H1 (cell line): ENCODE data around the gene SERPINA1. TPM values are rescaled to one million over a fixed set of nuclear protein-coding genes. Genes with fewer than 3 reads are reported as not detected.

ENCODE experiments used
- CTCF ChIA-PET: fragments of 300-600 bp; sonication (Branson Sonifier 250); formaldehyde crosslinking; loops from one replicate; lab custom pipeline; 2021; ENCODE audit not compliant: partially characterized antibody; lab: Charles Lee
- POLR2A ChIA-PET: fragments of 300-600 bp; sonication (Branson Sonifier 250); formaldehyde crosslinking; loops from one replicate; lab custom pipeline; 2021; ENCODE audit warnings: inconsistent platforms; ENCODE audit not compliant: partially characterized antibody; lab: Charles Lee
- DNase-seq, 2 experiments: peaks; one replicate each; pipeline versions ENCODE4 v3.0.0 to v3.0.0-alpha.2; 2010 to 2022; ENCODE audit warnings: low spot score in 2 of 2, low read depth in 1 of 2, mixed read lengths in 1 of 2
- FAIRE-seq: peaks from 2 replicates; lab custom pipeline; 2011; peaks lifted over from hg19 to GRCh38; lab: Jason Lieb, UNC
- H2AFZ ChIP-seq: 2 replicates; pipeline ENCODE4 v1.8.1; 2012; ENCODE audit warnings: low read length, inconsistent platforms
- H2AK5ac ChIP-seq: 2 replicates; pipeline ENCODE4 v1.6.1; 2013; ENCODE audit warnings: low read depth, low read length
- H2BK120ac ChIP-seq: replicated peaks from 2 replicates; pipeline ENCODE3; 2013; ENCODE audit warnings: low read depth, low read length, inconsistent platforms
- H2BK12ac ChIP-seq: 2 replicates; pipeline ENCODE4 v1.6.1; 2013; ENCODE audit warnings: low read depth, low read length
- H2BK15ac ChIP-seq: 2 replicates; pipeline ENCODE4 v1.6.1; 2013; ENCODE audit warnings: low read length
- H2BK20ac ChIP-seq: 2 replicates; pipeline ENCODE4 v1.6.1; 2013; ENCODE audit warnings: low read length
- H2BK5ac ChIP-seq: 2 replicates; pipeline ENCODE4 v1.6.1; 2013; ENCODE audit warnings: low read depth, low read length
- H3K14ac ChIP-seq: 2 replicates; pipeline ENCODE4 v1.6.1; 2013; ENCODE audit warnings: inconsistent platforms; ENCODE audit not compliant: insufficient read length
- H3K18ac ChIP-seq: 2 replicates; pipeline ENCODE4 v1.6.1; 2013; ENCODE audit warnings: low read length; ENCODE audit errors: extremely low read depth
- H3K23ac ChIP-seq: 2 replicates; pipeline ENCODE4 v1.6.1; 2013; ENCODE audit warnings: inconsistent platforms; ENCODE audit not compliant: insufficient read length
- H3K23me2 ChIP-seq: 2 replicates; pipeline ENCODE4 v1.6.1; 2013; ENCODE audit warnings: low read depth, low read length
- H3K27ac ChIP-seq: 2 replicates; pipeline ENCODE4 v1.6.1; 2011; ENCODE audit warnings: low read depth, low read length, inconsistent platforms
- H3K27me3 ChIP-seq, 4 experiments: replicated peaks in 1 of 4; 1 replicate in 1 of 4; 2 replicates in 3 of 4; pipeline versions ENCODE4 v1.6.1 to v1.8.1; 2011 to 2013; ENCODE audit warnings: low read length in 3 of 4, mild to moderate bottlenecking in 3 of 4, inconsistent platforms in 2 of 4, mixed read lengths in 2 of 4, moderate library complexity in 1 of 4; ENCODE audit not compliant: control insufficient read depth in 3 of 4, insufficient read depth in 3 of 4; ENCODE audit errors: extremely low read depth in 1 of 4
- H3K36me3 ChIP-seq, 4 experiments: 2 replicates each; pipeline versions ENCODE4 v1.6.1 to v1.8.1; 2011 to 2013; ENCODE audit warnings: mild to moderate bottlenecking in 4 of 4, low read length in 3 of 4, moderate library complexity in 2 of 4, control low read depth in 1 of 4, inconsistent platforms in 1 of 4; ENCODE audit not compliant: insufficient read depth in 4 of 4, control insufficient read depth in 2 of 4
- H3K4ac ChIP-seq: replicated peaks from 2 replicates; pipeline ENCODE3; 2013; ENCODE audit warnings: low read length, low read depth, mixed read lengths, inconsistent platforms; ENCODE audit not compliant: insufficient read length
- H3K4me1 ChIP-seq, 4 experiments: replicated peaks in 1 of 4; 1 replicate in 1 of 4; 2 replicates in 3 of 4; pipeline versions ENCODE4 v1.6.1 to v1.8.1; 2011 to 2013; ENCODE audit warnings: low read length in 3 of 4, inconsistent platforms in 2 of 4, mixed read lengths in 1 of 4; ENCODE audit not compliant: insufficient read depth in 4 of 4, control insufficient read depth in 3 of 4
- H3K4me2 ChIP-seq, 2 experiments: 2 replicates each; pipeline versions ENCODE4 v1.6.1 to v1.8.1; 2011 to 2013; ENCODE audit warnings: low read depth in 2 of 2, low read length in 2 of 2, control low read depth in 1 of 2, inconsistent platforms in 1 of 2, mild to moderate bottlenecking in 1 of 2; ENCODE audit not compliant: insufficient read depth in 1 of 2
- H3K4me3 ChIP-seq, 4 experiments: fragments of 200-600, 300-600 bp in 1 of 4; sonication (generic), shearing (Covaris generic), sonication (Bioruptor Twin) in 1 of 4; 2 replicates each; pipeline versions ENCODE4 v1.5.1 to v1.8.1; 2011 to 2016; ENCODE audit warnings: low read length in 4 of 4, low read depth in 3 of 4, control low read depth in 2 of 4, inconsistent platforms in 2 of 4, mild to moderate bottlenecking in 2 of 4, mixed read lengths in 1 of 4, moderate library complexity in 1 of 4; ENCODE audit not compliant: insufficient read depth in 2 of 4; ENCODE audit errors: extremely low read depth in 1 of 4
- H3K56ac ChIP-seq: replicated peaks from 2 replicates; pipeline ENCODE3; 2013; ENCODE audit warnings: low read depth, mild to moderate bottlenecking, mixed read lengths, low read length, inconsistent platforms; ENCODE audit not compliant: insufficient read length
- H3K79me1 ChIP-seq: 2 replicates; pipeline ENCODE4 v1.6.1; 2013; ENCODE audit warnings: low read depth, low read length, control low read depth
- H3K79me2 ChIP-seq, 2 experiments: 2 replicates each; pipeline versions ENCODE4 v1.6.1 to v1.8.1; 2012 to 2013; ENCODE audit warnings: low read length in 2 of 2, mild to moderate bottlenecking in 2 of 2, inconsistent platforms in 1 of 2; ENCODE audit not compliant: insufficient read depth in 2 of 2, control insufficient read depth in 1 of 2
- H3K9ac ChIP-seq, 4 experiments: replicated peaks in 1 of 4; 1 replicate in 1 of 4; 2 replicates in 3 of 4; pipeline versions ENCODE4 v1.6.1 to v1.8.1; 2011 to 2013; ENCODE audit warnings: low read depth in 3 of 4, low read length in 3 of 4, control low read depth in 2 of 4, mild to moderate bottlenecking in 2 of 4, moderate library complexity in 2 of 4, inconsistent platforms in 1 of 4; ENCODE audit errors: extremely low read depth in 1 of 4
- H3K9me3 ChIP-seq, 2 experiments: 2 replicates each; pipeline versions ENCODE4 v1.6.1 to v1.8.1; 2012 to 2013; ENCODE audit warnings: mild to moderate bottlenecking in 2 of 2, moderate library complexity in 2 of 2, control low read depth in 1 of 2, inconsistent platforms in 1 of 2, low read depth in 1 of 2, low read length in 1 of 2, mixed read lengths in 1 of 2; ENCODE audit not compliant: insufficient read depth in 2 of 2
- H4K20me1 ChIP-seq, 2 experiments: replicated peaks in 1 of 2; 2 replicates each; pipeline versions ENCODE3 to v1.8.1; 2011 to 2013; ENCODE audit warnings: inconsistent platforms in 2 of 2, low read length in 2 of 2, mild to moderate bottlenecking in 1 of 2; ENCODE audit not compliant: insufficient read depth in 2 of 2, control insufficient read depth in 1 of 2
- H4K5ac ChIP-seq: 2 replicates; pipeline ENCODE4 v1.6.1; 2013; ENCODE audit warnings: low read length, low read depth, mixed read lengths, inconsistent platforms; ENCODE audit not compliant: insufficient read length
- H4K8ac ChIP-seq: 2 replicates; pipeline ENCODE4 v1.8.0; 2013; ENCODE audit warnings: mild to moderate bottlenecking, moderate library complexity, low read length, inconsistent platforms; ENCODE audit not compliant: insufficient read depth; ENCODE audit errors: extremely low read depth
- H4K91ac ChIP-seq: replicated peaks from 2 replicates; pipeline ENCODE3; 2013; ENCODE audit warnings: low read length, mixed read lengths, inconsistent platforms; ENCODE audit not compliant: insufficient read length
- EZH2 ChIP-seq: fragments of 200-600 bp; sonication (generic); IDR thresholded peaks from 2 replicates; pipeline ENCODE4 v1.7.1; 2012; ENCODE audit warnings: low read depth, mild to moderate bottlenecking, moderate library complexity, low read length, inconsistent platforms; ENCODE audit not compliant: severe bottlenecking
- FOSL1 ChIP-seq: IDR thresholded peaks from 2 replicates; pipeline ENCODE4 v1.6.1; 2011; ENCODE audit warnings: mild to moderate bottlenecking, low read depth, low read length, moderate library complexity; ENCODE audit not compliant: insufficient read depth
- HDAC6 ChIP-seq: IDR thresholded peaks from one replicate; pipeline ENCODE4 v1.7.1; 2012; ENCODE audit warnings: low read depth, mild to moderate bottlenecking, inconsistent platforms, low read length, moderate library complexity
- JUN ChIP-seq: IDR thresholded peaks from 2 replicates; pipeline ENCODE4 v1.6.1; 2011; ENCODE audit warnings: low read depth, mild to moderate bottlenecking, improper control_type of control experiment, low read length
- KDM1A ChIP-seq: fragments of 200-600, 300-600 bp; sonication (generic); IDR thresholded peaks from 2 replicates; pipeline ENCODE4 v1.7.1; 2016; ENCODE audit warnings: mild to moderate bottlenecking, low read length, borderline replicate concordance
- RFX5 ChIP-seq: IDR thresholded peaks from 2 replicates; pipeline ENCODE4 v1.6.1; 2011; ENCODE audit warnings: low read depth, low read length, improper control_type of control experiment, borderline replicate concordance
- TAF7 ChIP-seq: optimal IDR thresholded peaks from 2 replicates; pipeline ENCODE3; 2011; ENCODE audit warnings: low read depth, mild to moderate bottlenecking, inconsistent platforms, low read length, moderate library complexity, borderline replicate concordance
- WGBS, 2 experiments: shearing (Covaris generic) in 1 of 2; methylation state at CpG; one replicate each; pipeline versions ENCODE4 v1.1.6 to v1.1.7; 2013 to 2015; ENCODE audit warnings: low lambda C conversion rate in 2 of 2, mixed read lengths in 2 of 2, inconsistent platforms in 1 of 2, low coverage in 1 of 2, missing lambda C conversion rate in 1 of 2; ENCODE audit not compliant: insufficient replicate concordance in 2 of 2, insufficient coverage in 1 of 2, insufficient read length in 1 of 2; ENCODE audit errors: extremely low coverage in 1 of 2, missing lambda C conversion rate in 1 of 2; 5-methylcytosine and 5-hydroxymethylcytosine counted together
- polyA plus RNA-seq, 7 experiments: library from polyadenylated mRNA; depleted of rRNA in 3 of 7; stranded (reverse) in 5 of 7; unstranded in 2 of 7; fragments of >200 nt in 5 of 7; fragments of 200-250 nt in 2 of 7; gene quantifications; 1 replicate in 5 of 7; 2 replicates in 1 of 7; 4 replicates in 1 of 7; pipeline versions ENCODE4 v1.2.1 to v1.2.3, GENCODE V29; 2011 to 2013; ENCODE audit warnings: missing spikeins in 2 of 7, mixed read lengths in 2 of 7
- total RNA-seq: library from RNA; stranded (reverse); fragmentation: NEBNext Ultra II Directional; extraction: Animal tissue kit (Norgen Biotek cat#: 25700); gene quantifications from 2 replicates; pipeline ENCODE4 v1.2.1, GENCODE V29; 2021

The SERPINA1 gene
- total and polyA plus RNA-seq, 2 of the 8 experiments (the other 6 are each of a cell fraction or from before 2014, with no cell fraction given) = 0.08 TPM; not detected in 1

- Histone ChIP-seq H4K91ac (no peak overlapping the region), H3K56ac (no peak overlapping the region), H2BK5ac (no peak overlapping the region), H3K27me3 (no peaks in the 10 kb centered on the region), H2BK12ac (0 out of 2 replicates have a peak overlapping the region, but pooled peaks have one; percentile 4), H2BK20ac (no peak overlapping the region)
- FAIRE-seq = no peak
- no peak for DNase-seq
- 95% methylated on average over 8 of the region's 8 CpGs; no CpG with 5 or more reads in 1 of the 2 experiments for WGBS, 2 experiments
- no peak for TF ChIP-seq HDAC6
- no peak for TF ChIP-seq EZH2
- TF ChIP-seq JUN = no peak
- no peak for TF ChIP-seq RFX5
- TF ChIP-seq FOSL1 = no peak
- TF ChIP-seq KDM1A = no peak
- no peak for TF ChIP-seq TAF7
- TF ChIP-seq, all 59 proteins: peak for 0
- Histone ChIP-seq H3K36me3 (no peaks in the 10 kb centered on the region), H2AFZ (no peak overlapping the region), H4K5ac (no peak overlapping the region), H4K8ac (no peak overlapping the region), H3K4ac (no peak overlapping the region), H3K18ac (no peak overlapping the region; the same call in 1 of the 2 replicates), H3K23ac (no peak overlapping the region), H3K79me1 (no peaks in the 10 kb centered on the region), H3K4me2 (no peak overlapping the region), H3K23me2 (no peaks in the 10 kb centered on the region; the same call in 1 of the 2 replicates), H3K14ac (no peak overlapping the region), H2BK120ac (no peak overlapping the region), H2BK15ac (no peak overlapping the region), H3K27ac (no peak overlapping the region), H2AK5ac (no peak overlapping the region), H3K4me1 (peaks cover 6 to 12% (median 8%) of the 10 kb centered on the region in 4 experiments), H4K20me1 (no peaks in the 10 kb centered on the region), H3K79me2 (no peaks in the 10 kb centered on the region), H3K9ac (no peak overlapping the region), H3K4me3 (no peak overlapping the region), H3K9me3 (no peaks in the 10 kb centered on the region)
- POLR2A ChIA-PET = no interaction called here
- CTCF ChIA-PET = interaction anchor here (0.6 to 5.0 kb wide), 16 partner anchors 8 to 508 kb away, joined by 3 to 37 read pairs (median 4); partner anchors contain the start of genes SERPINA1 and SERPINA2
These were observed 14.7 kb downstream of the SERPINA1 start for GRCh38 chr14:94373708-94374107.
